Stimulated activated CD4-positive, alpha-beta T cell treated with anti-CD3 and anti-CD28 coated beads, Interleukin-2, amount 100 ng/mL, for 48 hours (primary cell): ENCODE results near the gene TRAFD1.
A peak's percentile ranks its signal among the peaks of the same experiment; 100 is the strongest.

Experiments used
- DNase-seq, 2 donors: peaks; one replicate each; pipeline ENCODE4 v3.0.0-alpha.2; 2020

Gene TRAFD1

DNA sequence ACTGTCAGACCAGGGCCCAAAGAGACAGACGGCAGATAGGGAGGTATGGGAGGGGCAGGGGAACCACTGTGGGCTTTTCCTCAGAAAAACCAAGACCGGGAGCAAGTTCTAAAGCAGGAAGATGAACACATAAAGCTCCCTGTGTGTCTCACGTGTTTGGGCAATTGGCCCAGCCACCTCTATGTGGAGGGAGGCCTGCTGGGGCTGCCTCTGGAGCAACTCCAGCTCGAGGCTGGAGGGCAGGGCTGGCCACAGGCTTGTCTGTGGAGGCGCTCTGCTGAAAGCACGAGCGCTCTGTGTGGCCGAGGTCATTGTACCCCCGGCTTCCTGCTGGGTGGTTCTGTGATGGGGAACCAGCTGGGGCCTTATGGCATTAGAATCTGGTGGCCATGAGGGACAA, 36.4 kb downstream of the TRAFD1 start:
- DNase-seq, result no peak

DNA sequence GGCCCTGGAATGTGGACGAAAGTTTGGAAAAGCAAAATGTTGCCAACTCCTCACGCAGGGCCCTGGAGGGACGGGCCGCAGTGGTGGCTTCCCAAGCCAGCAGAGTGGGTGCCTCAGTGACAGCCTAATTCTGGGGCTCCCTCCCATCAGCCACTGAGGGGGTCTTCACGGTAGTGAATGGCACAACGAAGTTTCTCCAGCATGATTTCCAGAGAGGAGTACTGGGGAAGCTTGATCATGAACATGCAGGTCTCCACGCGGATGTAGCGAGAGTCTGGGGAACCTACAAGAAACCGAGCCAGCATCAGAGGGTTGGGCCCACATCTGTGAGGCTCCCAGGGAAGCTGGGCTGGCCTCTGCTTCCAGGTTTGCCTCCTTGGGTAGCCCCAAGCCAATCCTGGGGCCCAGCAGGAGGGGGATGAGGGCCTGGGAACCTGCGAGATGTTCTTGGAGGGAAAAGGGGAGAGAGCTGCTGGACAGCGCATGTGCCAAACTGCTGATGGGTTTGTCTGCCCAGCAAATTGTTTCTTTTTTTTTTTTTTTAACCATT, 37.0 kb downstream of the TRAFD1 start:
- DNase-seq, result no peak

DNA sequence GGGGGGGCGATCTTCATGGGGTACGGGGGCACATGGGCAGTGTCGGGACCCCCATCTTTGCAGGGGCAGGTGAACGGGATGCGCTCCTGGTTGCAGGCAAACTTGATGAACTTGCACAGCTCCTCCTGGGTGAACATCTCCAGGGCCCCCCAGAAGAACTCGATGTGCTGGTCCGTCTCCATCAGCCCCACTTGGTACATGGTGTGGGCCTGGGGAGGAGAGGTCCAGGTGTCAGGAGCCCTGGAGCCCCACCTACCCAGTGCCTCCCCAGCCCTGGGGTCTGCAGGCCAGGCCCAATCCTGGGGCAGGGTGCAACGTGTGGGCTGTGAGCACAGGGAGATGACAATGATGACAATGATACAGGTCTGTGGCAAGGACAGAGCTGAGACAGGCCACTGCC, 37.7 kb downstream of the TRAFD1 start:
- no peak for DNase-seq

DNA sequence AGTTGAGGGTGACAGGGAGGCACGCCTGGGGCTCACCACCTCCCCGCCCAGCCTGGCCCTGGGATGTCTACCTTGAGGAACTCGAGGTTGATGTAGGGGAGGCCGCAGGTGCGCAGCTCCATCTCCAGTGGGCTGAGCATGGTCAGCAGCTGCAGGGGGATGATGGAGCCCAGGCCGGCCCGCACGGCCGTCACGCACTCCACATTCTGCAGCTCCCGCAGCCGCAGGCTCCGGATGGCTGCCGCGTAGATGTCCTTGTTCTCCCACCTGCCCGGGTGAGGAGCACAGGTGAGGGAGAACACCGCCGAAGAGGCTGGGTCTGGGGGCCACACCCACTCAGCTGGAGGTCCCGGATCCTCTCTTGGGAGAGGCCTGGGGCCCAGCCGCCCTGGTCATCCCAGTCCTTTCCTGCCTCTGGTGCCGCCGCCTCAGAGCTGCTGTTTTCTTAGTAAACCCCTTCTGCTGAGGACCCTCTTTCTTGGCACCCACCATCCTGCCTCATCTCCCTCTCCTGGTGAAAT, 38.2 kb downstream of the TRAFD1 start:
- no peak for DNase-seq

DNA sequence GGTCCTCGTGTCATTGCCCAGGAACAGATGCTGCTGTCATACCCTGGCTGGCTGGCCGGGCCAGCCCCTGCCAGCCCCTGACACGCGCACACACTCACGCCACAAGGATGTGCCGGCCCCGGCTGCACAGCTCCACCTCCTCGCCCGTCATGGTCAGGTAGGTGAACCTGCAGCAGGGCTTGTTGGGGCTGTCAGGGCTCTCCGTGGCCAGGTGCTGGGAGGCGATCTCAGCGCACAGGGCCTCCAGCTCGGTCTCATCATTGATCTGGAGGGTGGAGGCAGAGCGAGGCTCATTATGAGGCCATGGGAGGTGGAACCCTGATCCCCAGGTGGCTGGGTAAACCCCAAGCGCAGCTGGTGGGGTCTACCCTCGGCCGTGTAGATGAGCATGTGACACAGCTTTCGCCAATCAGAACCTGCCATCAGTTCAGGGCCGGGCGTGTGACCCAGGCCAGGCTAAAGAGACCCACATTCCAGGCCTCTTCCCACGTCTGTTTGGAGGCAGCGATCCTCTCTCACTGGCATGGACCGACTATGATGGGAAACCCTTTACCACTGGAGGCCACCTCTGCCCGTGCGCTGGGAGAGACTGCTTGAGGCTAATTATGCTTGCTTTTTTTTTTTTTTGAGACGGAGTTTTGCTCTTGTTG, 38.8 kb downstream of the TRAFD1 start:
- no peak for DNase-seq

DNA sequence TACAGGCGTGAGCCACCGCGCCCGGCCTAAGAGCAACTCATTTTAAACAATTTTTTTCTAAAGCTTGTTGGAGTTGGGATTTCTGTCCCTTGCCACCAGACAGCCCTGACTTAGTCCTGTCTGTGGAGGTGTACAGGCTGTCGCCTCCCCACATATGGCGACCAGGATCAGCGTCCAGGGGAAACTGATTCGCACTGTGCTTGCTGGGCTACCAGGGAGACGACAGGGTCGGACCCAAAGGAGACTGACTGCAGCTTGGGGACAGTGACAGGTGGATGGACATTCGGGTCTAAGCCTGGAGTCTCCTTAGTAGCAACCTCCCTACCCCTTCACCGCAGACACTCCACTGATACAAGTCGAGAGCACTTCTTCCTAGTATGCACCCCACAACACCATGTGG, 40.3 kb downstream of the TRAFD1 start:
- DNase-seq, result no peak

DNA sequence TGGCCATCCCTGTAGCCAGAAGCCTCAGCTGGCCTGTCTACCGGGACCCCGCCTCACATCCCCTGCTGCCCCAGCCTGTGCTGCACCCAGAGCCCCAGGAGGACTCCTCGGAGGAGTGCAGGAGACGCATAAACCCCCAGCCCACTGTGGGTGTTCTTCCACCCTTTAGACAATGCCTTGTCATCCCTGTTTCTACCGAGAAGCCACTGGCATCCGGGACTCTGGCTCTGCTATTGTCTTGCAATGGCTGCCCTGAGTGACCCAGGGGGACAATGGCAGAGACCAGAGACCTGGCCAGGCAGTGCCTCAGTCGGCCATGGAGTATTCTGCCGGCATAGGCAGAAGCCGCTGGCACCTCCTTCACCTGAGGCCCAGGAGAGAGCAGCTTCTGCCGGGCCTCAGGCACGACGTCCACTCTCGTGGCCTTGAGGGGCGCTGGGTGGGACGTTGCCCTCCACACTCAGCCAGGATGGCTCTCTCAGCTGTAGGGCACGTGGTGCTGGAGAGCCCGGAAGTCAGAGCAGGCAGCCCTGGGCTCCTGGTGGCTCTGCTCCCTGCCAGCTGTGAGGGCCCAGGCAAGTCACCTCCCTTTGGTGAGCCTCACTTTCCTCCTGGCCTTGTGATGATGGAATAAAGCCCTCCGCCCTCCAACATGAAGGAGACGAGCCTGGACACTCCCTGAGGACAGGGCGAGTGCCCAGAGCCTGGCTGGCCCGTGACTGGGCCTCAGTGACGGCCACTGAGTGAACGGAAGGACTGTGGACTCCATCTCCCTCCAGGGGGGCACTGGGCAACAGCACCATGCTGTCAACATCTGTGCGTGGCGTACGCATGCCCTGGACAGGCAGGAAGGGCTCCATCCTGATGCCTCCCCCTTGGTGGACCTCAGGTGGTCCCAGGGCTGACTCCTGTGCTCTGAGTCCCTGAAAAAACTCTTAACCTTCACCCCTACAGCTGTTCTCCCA, 41.0 kb downstream of the TRAFD1 start:
- DNase-seq, result no peak

DNA sequence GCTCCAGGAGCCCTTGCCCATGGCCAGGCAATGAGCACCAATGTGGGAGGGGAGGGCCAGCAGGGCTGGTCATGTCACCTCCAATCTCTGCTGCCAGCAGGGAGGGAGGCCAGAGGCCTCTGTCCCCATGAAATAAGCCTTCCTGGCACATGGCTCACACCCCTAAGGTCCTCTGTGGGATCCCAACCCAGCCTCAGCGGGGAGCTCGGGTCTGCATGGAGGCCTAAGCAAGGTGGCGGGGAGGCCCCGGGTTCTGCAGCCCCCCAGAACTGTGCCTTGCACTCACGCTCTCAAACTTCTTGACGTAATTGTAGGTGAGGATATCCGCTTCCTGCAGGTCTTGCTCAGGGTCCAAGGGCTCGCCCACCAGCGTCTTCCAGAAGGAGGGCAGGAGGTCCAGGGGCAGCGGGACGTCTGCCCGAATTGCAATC, 41.7 kb downstream of the TRAFD1 start:
- DNase-seq, result no peak

DNA sequence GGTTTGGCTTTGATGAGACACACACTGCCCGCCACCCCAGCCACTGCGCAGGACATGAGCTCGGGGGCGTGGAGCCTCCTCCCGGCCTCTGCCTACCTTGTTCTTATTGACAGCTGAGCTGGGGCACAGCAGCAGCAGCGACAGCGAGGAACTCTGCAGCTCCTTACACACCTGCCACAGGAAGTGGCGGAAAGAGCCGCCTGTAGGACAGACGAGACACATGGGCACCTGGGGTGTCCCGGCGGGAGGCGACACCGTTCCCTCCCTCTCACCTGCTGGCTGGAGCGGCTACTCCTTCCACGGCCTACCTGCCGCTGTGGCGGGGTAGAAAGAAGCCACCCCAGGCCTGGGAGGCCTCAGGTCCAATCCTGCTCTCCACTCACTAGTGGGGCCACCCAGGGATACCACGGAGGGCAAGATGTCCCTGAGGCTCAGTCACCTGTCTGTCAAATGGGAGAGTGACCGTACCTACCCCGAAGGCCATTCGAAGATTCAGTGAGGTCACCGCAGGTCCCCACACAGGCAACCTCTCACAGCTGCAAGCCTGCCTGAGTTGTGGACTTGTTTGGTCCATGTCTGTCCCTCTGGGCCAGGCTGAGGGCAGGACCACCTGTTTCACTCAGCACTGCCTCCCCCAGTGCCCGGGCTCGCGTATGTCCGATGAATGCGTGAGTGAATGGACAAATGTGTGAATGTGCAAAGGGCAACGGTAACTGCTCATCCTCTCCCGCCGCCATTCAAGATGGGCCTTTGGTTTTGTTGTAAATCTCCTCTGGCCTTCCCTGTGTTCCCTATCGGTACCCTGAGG, 42.6 kb downstream of the TRAFD1 start:
- DNase-seq, result no peak

DNA sequence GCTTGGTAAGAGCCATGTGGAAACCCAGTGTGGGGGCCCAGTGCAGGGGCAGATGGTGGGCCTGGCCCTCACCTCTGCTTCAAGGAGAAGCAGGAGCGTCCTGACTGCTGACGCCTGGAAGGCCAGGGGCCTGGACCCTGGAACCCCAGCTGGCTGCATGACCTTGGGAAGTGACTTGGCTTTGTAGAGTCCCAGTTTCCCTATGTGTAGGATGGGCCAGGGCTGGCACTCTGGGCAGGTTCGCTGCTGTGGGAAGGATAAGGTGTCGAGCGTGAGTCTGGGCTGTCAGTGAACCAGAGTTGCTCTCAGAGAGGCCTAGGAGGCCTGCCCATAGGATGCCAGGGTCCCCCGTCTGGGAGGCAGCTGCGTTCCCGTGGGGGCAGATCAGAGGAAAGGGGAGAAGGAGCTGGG, 43.2 kb downstream of the TRAFD1 start:
- DNase-seq, result no peak

DNA sequence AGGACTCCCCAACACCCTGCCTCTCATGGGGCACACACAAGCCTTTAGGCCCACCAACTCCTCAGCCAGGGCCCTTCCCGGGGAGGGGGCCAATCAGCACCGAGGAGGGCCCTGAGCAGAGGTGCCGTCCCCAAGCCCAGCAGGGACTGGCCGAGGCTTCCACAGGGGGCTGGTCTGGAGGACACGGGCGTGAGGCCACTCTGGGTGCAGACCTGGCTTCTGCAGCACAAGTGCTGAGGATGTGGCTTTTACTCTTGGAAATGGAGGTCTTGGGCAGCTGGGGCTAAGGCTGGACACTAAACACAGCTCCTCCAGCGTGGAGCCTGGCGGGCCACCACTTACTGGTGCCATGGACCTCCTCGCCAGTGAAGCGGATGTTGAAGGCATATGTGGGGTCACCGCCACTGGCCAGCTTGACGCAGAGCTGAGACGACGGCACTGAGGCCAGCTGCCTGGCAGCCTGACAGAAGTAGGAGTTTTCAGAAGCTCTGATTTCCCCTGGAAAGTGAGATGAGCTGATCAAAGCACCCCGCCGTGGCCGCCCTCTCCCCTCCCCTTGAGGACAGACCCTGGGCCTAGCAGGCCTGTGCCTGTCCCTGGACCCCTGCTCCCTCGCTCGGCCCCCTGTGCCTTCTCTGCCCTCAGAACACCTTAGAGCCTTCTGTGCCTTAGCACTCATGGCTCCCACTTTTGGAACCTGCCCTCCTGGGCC, 44.0 kb downstream of the TRAFD1 start:
- no peak for DNase-seq

DNA sequence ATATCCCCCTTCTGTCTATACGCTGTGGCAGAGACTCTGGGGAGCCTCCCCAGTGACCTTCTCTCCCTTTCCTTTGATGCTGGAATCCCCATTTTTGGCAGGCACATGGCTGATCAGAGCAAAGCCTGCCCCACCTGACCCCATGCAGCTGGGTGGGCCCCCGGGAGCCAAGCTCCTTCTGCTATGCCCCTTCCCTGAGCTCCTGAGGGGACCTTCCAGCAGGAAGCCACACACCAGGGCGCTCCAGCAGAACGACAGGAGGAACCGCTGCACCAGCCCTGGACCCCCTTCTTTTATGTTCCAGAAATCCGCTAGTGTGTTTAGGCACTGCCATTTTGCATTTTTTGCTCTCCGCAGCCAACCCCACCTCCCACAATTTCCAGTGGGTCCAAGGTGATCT, 44.6 kb downstream of the TRAFD1 start:
- no peak for DNase-seq

DNA sequence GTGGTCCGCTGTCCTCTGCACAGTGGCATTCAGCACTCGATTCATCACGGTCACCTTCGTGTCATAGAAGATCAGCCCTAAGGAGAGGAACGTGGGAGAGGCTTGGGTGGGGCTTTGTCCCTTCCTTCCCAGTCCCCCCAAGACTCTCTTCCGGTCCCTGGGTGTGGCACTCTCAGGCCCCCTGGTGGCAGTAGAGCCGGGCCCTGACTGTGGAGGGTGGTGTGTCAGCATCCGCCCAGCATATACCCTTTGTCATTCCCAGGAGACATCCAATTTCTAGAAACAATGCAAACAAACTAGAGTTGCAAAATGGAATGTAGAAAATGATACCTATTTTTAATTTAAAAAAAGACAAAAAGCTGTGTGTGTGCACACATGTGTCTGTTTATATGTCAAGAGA, 45.0 kb downstream of the TRAFD1 start:
- DNase-seq, result peak in 1 of 2 donors; percentile 15

DNA sequence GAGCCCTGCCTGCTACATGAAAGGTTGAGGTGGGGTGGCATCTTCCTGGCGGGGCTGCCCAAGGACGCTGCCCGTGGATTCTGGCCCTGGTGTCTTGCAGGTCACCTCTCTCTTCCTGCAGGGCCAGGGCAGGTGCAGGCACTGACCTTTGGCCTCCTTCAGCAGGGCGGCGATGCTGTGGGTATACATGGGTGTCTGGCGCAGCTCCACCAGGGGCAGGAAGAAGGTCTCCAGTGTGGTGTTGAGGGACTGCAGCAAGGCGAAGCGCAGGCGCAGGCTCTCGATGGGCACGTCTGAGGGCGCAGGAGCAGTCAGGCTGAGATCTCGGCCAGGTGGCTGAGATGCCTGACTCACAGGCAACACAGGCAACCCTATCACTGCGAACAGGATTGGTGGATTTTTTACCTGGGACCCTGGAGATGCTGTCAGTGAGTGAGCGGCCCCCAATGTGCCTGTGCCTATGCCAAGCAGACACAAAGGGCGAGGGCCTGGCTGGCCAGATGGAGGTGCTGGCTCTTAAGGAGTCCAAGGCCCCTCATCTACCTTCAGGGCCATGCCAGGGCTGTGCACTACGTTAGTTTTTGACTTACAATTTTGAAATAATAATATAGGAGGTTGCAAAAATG, 45.7 kb downstream of the TRAFD1 start:
- no peak for DNase-seq

DNA sequence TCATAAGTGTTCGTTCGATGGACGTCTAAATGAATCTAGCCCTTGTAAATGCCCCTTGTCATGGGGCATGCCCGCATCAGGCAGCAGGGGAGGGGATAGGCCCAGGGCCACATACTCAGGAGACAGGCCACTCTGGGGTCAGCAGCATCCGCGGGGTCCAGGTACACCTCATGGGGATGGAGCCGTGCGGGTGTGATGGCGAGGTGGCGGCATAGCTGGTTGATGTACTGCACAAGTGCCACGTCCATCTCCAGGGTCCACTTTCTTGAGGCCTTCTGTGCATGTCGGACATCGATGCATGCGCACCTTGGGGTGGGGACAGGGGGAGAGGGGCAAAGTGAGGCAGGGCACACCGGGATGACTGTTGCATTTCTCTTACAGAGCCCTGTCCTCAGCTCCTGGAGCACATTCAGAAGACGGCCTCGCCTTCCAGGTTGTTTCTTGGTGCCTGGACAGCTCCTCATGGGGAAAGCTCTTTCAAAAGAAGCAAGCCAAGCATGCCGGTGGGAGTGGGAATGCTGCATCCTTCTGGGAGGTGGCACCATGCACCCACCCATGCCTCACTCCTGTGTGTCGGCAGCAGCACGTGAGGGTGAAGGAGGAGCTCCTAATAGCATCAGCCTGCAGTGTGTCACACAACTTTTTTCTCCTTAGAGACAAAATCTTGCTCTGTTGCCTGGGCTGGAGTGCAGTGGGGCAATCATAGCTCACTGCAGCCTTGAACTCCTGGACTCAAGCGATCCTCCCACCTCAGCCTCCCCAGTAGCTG, 47.4 kb downstream of the TRAFD1 start:
- no peak for DNase-seq

DNA sequence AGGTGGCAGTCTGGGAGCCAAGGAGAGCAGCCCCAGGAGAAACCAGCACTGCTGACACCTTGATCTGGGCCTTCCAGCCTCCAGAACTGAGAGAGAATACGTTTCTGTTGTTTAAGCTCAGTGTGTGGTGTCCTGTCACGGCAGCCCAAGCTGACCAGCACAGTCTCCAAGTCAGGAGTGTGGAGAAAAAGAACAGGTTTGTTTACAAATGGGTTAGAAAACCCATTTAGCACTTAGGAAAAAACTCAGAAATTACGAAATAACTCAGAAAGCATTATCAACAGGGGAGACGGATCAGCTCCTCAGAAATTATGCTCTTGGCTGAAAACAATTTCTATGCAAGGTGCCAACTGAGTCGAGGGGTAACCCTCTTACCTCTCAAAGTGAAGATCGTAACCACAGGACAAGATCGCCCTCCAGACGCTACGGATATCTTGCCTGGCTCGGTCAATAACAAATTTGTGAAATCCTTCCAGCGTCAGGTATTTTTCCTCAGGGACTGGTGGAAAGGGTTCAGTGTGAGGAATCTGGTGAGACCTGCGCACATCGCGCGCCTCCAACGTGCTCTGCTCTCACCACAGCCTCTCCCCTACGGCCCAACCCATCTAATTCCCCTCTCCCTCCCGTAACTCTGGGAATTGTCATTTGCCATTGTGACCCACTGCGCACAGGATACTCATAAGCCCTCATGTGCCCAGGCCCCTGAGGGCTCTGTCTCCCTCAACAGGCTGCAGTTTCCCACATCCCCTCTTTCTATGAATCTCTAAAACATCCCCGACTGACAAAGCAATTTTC, 50.2 kb downstream of the TRAFD1 start:
- DNase-seq, result no peak

DNA sequence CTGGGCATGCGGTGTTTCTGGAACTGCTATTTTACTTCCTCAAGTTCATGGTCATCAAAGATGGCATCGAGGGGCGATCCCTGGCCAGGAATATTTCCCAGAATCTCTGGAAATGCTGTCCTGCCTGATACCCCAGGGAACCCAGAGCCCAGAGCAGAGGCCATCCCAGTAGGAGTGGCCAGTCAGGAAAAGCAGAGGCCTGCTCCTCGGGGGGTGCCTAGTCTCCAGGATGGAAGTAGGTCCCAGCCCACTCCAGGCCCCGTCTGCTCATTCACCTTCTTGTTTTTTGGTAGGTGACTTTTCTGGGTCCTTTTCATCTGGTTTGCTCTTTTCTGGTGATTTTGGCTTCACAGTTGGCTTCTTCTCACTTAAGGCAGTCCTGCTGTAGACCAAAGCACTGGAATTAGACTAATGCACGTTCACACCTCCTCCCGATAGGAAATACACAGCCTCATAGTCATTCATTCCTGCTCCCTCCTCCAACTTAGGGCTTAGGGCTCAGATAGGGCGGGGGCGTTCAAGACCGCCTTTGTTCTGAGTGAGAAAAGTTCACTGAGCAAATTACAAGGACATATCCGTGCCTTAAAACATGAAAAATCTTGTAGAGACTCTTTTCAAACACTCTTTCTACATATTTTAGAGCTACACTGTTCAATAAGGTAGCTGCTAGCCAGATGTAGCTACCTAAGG, 51.1 kb downstream of the TRAFD1 start:
- no peak for DNase-seq

DNA sequence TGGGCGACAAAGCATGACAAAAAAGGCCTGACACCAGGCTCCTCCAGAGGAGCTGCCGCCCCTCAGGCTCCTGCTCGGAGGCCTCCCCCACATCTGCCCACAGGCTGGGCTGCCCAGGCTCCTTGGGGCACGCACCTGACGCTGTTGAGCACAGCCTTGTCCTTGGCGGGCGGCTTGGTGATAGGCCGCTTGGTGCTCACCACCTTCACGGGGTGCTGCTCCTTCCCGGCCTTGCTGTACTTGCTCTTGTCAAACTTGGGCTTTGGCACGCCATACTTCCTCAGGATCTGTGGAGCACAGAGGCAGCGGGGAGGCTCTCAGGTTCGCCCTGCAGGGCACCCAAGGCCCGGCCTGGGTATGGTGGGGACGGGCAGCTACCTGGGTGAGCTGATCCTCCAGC, 53.4 kb downstream of the TRAFD1 start:
- no peak for DNase-seq

DNA sequence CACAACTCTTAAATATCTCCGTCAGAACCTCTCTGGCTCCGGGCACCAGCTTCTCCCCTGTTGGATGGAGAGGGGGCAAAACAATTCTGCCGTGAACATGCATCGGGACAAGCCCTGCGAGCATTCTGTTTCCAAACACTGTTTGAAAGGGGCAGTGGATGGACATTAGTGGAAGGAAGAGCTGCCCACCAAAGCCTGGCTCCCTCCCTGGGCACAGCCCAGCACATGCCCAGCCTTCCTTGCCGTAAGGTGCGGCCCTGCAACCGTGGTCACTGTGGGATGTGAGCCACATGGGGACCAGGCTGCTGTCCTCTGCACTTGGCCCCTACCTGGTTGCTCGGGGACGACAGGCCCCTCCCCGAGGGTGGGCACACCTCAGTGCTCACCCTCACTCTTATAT, 54.0 kb downstream of the TRAFD1 start:
- DNase-seq, result no peak
